H9 (cell line): ENCODE measurements around the gene TPBG. TPM values are rescaled to one million over a fixed set of nuclear protein-coding genes. Genes with fewer than 3 reads are reported as not detected.

Experiments
- DNase-seq: peaks from one replicate; pipeline ENCODE4 v3.0.0-alpha.2; 2017
- H2AFZ ChIP-seq: one replicate; pipeline ENCODE4 v1.6.1; 2013; ENCODE audit warnings: mild to moderate bottlenecking, low read length, control low read depth, moderate library complexity
- H2AK5ac ChIP-seq: 2 replicates; pipeline ENCODE4 v1.6.1; 2013; ENCODE audit warnings: low read length, control low read depth, mixed read lengths; ENCODE audit not compliant: insufficient read length
- H2BK120ac ChIP-seq: one replicate; pipeline ENCODE4 v1.6.1; 2013; ENCODE audit warnings: low read depth, mild to moderate bottlenecking, low read length, control low read depth, inconsistent platforms; ENCODE audit not compliant: poor library complexity, severe bottlenecking
- H2BK12ac ChIP-seq: 2 replicates; pipeline ENCODE4 v1.6.1; 2013; ENCODE audit warnings: low read length, control low read depth, mixed read lengths, low read depth; ENCODE audit not compliant: insufficient read length
- H2BK15ac ChIP-seq: 2 replicates; pipeline ENCODE4 v1.6.1; 2013; ENCODE audit warnings: low read depth, low read length, control low read depth
- H2BK20ac ChIP-seq: one replicate; pipeline ENCODE4 v1.6.1; 2013; ENCODE audit warnings: low read depth, mild to moderate bottlenecking, low read length, control low read depth, inconsistent platforms; ENCODE audit not compliant: poor library complexity, severe bottlenecking
- H2BK5ac ChIP-seq: 2 replicates; pipeline ENCODE4 v1.6.1; 2013; ENCODE audit warnings: low read length, control low read depth, mixed read lengths; ENCODE audit not compliant: insufficient read length
- H3K14ac ChIP-seq: 2 replicates; pipeline ENCODE4 v1.6.1; 2013; ENCODE audit warnings: low read length, control low read depth; ENCODE audit not compliant: insufficient read depth
- H3K18ac ChIP-seq: 2 replicates; pipeline ENCODE4 v1.6.1; 2013; ENCODE audit warnings: low read depth, mild to moderate bottlenecking, mixed read lengths, low read length, control low read depth; ENCODE audit not compliant: insufficient read length
- H3K23ac ChIP-seq: 2 replicates; pipeline ENCODE4 v1.6.1; 2013; ENCODE audit warnings: low read length, control low read depth, mixed read lengths, low read depth; ENCODE audit not compliant: insufficient read length
- H3K23me2 ChIP-seq: 2 replicates; pipeline ENCODE4 v1.6.1; 2013; ENCODE audit warnings: low read depth, mild to moderate bottlenecking, mixed read lengths, low read length, control low read depth; ENCODE audit not compliant: insufficient read length, poor library complexity, severe bottlenecking
- H3K27ac ChIP-seq: 2 replicates; pipeline ENCODE4 v1.5.1; 2013; ENCODE audit warnings: low read length, control low read depth, mixed read lengths, low read depth; ENCODE audit not compliant: insufficient read length
- H3K27me3 ChIP-seq: 2 replicates; pipeline ENCODE4 v1.6.1; 2013; ENCODE audit warnings: low read length, control low read depth, inconsistent platforms; ENCODE audit not compliant: insufficient read depth
- H3K4ac ChIP-seq: 2 replicates; pipeline ENCODE4 v1.6.1; 2013; ENCODE audit warnings: low read depth, mild to moderate bottlenecking, control low read depth, inconsistent platforms, low read length, moderate library complexity
- H3K4me1 ChIP-seq: 2 replicates; pipeline ENCODE4 v1.6.1; 2013; ENCODE audit warnings: low read length, control low read depth, inconsistent platforms; ENCODE audit not compliant: insufficient read depth
- H3K4me2 ChIP-seq: 2 replicates; pipeline ENCODE4 v1.6.1; 2013; ENCODE audit warnings: low read length, control low read depth, mixed read lengths; ENCODE audit not compliant: insufficient read length, insufficient read depth
- H3K56ac ChIP-seq: 2 replicates; pipeline ENCODE4 v1.6.1; 2013; ENCODE audit warnings: low read depth, mild to moderate bottlenecking, mixed read lengths, low read length, control low read depth; ENCODE audit not compliant: insufficient read length
- H3K79me1 ChIP-seq: 2 replicates; pipeline ENCODE4 v1.6.1; 2013; ENCODE audit warnings: low read depth, mild to moderate bottlenecking, moderate library complexity, low read length, control low read depth, inconsistent platforms; ENCODE audit not compliant: insufficient read depth, poor library complexity, severe bottlenecking
- H3K79me2 ChIP-seq: 2 replicates; pipeline ENCODE4 v1.6.1; 2013; ENCODE audit warnings: low read length, control low read depth, inconsistent platforms; ENCODE audit not compliant: insufficient read depth
- H3K9ac ChIP-seq: 2 replicates; pipeline ENCODE4 v1.6.1; 2013; ENCODE audit warnings: low read length, control low read depth, mixed read lengths; ENCODE audit not compliant: insufficient read length; ENCODE audit errors: extremely low read depth
- H3K9me3 ChIP-seq: one replicate; pipeline ENCODE4 v1.6.1; 2013; ENCODE audit warnings: low read depth, low read length, inconsistent platforms; ENCODE audit not compliant: control insufficient read depth
- H3T11ph ChIP-seq: one replicate; pipeline ENCODE4 v1.6.1; 2013; ENCODE audit warnings: mild to moderate bottlenecking, low read length, control low read depth, inconsistent platforms
- H4K20me1 ChIP-seq: one replicate; pipeline ENCODE4 v1.6.1; 2013; ENCODE audit not compliant: control insufficient read depth, insufficient read length, insufficient read depth
- H4K5ac ChIP-seq: 2 replicates; pipeline ENCODE4 v1.6.1; 2013; ENCODE audit warnings: low read depth, mild to moderate bottlenecking, mixed read lengths, low read length, control low read depth; ENCODE audit not compliant: insufficient read length
- H4K8ac ChIP-seq: replicated peaks from 2 replicates; pipeline ENCODE4 v1.6.1; 2013; ENCODE audit warnings: low read length, control low read depth, mixed read lengths, low read depth; ENCODE audit not compliant: insufficient read length
- H4K91ac ChIP-seq: 2 replicates; pipeline ENCODE4 v1.6.1; 2013; ENCODE audit warnings: low read depth, mild to moderate bottlenecking, moderate library complexity, mixed read lengths, low read length, control low read depth; ENCODE audit not compliant: insufficient read length
- H3K27ac Mint-ChIP-seq, 3 experiments: 2 replicates in 2 of 3; 3 replicates in 1 of 3; pipeline ENCODE4 v1.8.0; 2020 to 2021; ENCODE audit warnings: mixed read lengths in 3 of 3, mild to moderate bottlenecking in 1 of 3, moderate library complexity in 1 of 3
- H3K27me3 Mint-ChIP-seq: 2 replicates; pipeline ENCODE4 v1.8.0; 2021; ENCODE audit warnings: low read depth, mild to moderate bottlenecking, moderate library complexity, mixed read lengths
- H3K36me3 Mint-ChIP-seq, 3 experiments: 2 replicates in 2 of 3; 3 replicates in 1 of 3; pipeline ENCODE4 v1.8.0; 2020 to 2021; ENCODE audit warnings: low read depth in 3 of 3, mixed read lengths in 3 of 3; ENCODE audit not compliant: insufficient read depth in 1 of 3
- H3K4me1 Mint-ChIP-seq, 2 experiments: 2 replicates each; pipeline ENCODE4 v1.8.0; 2020; ENCODE audit warnings: mixed read lengths in 2 of 2
- H3K4me3 Mint-ChIP-seq, 2 experiments: 2 replicates in 1 of 2; 3 replicates in 1 of 2; pipeline ENCODE4 v1.8.0; 2020 to 2021; ENCODE audit warnings: mild to moderate bottlenecking in 2 of 2, mixed read lengths in 2 of 2, moderate library complexity in 1 of 2
- H3K9me3 Mint-ChIP-seq, 2 experiments: 2 replicates in 1 of 2; 3 replicates in 1 of 2; pipeline ENCODE4 v1.8.0; 2020; ENCODE audit warnings: mild to moderate bottlenecking in 2 of 2, mixed read lengths in 2 of 2, moderate library complexity in 1 of 2
- WGBS: extraction: QIAGEN DNeasy Blood & Tissue Kit; methylation state at CpG from one replicate; pipeline ENCODE4 v1.1.7; 2013; ENCODE audit warnings: missing lambda C conversion rate, low lambda C conversion rate, mixed read lengths; ENCODE audit not compliant: insufficient read length; ENCODE audit errors: extremely low coverage; 5-methylcytosine and 5-hydroxymethylcytosine counted together
- total RNA-seq: library from RNA; stranded (reverse); gene quantifications from 2 replicates; pipeline ENCODE4 v1.2.1, GENCODE V29; 2021
- TF ChIP-seq, protein P1 (sequence below): fragments of 200-600 bp; sonication (generic); conservative IDR thresholded peaks from 3 replicates; pipeline ENCODE4 v1.8.0; 2021; ENCODE audit warnings: antibody characterized with exemption, mild to moderate bottlenecking

The TPBG gene
- total RNA-seq, 1 experiment from 2014 or later: 19.0 TPM

DNA sequence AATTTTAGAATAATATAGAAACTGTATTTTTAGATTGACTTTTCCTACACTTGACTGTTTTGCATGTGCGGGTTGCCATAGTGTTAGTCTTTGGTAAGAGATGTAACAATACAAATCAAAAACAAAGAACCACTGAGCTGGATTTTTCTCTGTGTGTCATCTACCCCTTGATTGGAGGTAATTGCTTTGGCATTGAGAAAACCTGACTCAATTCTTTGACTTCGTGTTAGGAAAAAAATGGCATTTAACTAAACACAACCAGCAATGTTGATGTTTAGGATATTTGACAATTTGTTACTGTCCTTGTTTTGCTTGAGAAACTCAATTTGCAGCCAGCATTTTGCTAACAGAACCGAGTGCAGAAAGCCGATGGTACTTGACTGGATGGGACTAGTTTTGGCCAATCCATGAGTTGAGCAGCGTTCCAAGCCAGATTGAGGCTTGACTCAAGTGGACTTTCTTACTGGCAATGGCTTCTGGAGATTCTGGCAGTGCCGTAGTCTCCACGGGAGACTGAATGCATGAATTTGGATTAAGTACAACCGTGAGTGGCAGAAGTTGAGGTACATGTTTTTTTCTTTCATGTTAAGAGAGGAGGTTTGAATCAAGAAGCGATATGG lies 17.1 kb downstream of the TPBG start:
- peaks cover 24 to 26% of the 10 kb centered on the region in 2 experiments for H3K4me1 Mint-ChIP-seq
- Histone ChIP-seq H2AFZ (no peak overlapping the region), H2BK5ac (no peak overlapping the region), H3K9ac (no peak overlapping the region), H3K9me3 (no peaks in the 10 kb centered on the region), H3K79me2 (no peaks in the 10 kb centered on the region), H3T11ph (no peak overlapping the region), H3K23me2 (no peaks in the 10 kb centered on the region), H4K91ac (no peak overlapping the region), H2BK120ac (no peak overlapping the region), H4K5ac (no peak overlapping the region), H3K27me3 (no peaks in the 10 kb centered on the region), H4K8ac (no peak overlapping the region), H3K27ac (no peak overlapping the region), H3K18ac (no peak overlapping the region), H3K56ac (no peak overlapping the region), H4K20me1 (no peaks in the 10 kb centered on the region), H2AK5ac (no peak overlapping the region), H2BK15ac (no peak overlapping the region), H3K79me1 (no peaks in the 10 kb centered on the region), H3K23ac (no peak overlapping the region), H3K4me2 (no peak overlapping the region), H2BK20ac (no peak overlapping the region), H3K14ac (no peak overlapping the region), H2BK12ac (no peak overlapping the region), H3K4me1 (peaks cover 2% of the 10 kb centered on the region; the same call in 1 of the 2 replicates), H3K4ac (no peak overlapping the region)
- H3K36me3 Mint-ChIP-seq: peaks cover 15 to 16% (median 16%) of the 10 kb centered on the region in 3 experiments
- DNase-seq: no peak
- WGBS: no CpG with 5 or more reads among the region's 9 CpGs
- TF ChIP-seq, protein P1, sequence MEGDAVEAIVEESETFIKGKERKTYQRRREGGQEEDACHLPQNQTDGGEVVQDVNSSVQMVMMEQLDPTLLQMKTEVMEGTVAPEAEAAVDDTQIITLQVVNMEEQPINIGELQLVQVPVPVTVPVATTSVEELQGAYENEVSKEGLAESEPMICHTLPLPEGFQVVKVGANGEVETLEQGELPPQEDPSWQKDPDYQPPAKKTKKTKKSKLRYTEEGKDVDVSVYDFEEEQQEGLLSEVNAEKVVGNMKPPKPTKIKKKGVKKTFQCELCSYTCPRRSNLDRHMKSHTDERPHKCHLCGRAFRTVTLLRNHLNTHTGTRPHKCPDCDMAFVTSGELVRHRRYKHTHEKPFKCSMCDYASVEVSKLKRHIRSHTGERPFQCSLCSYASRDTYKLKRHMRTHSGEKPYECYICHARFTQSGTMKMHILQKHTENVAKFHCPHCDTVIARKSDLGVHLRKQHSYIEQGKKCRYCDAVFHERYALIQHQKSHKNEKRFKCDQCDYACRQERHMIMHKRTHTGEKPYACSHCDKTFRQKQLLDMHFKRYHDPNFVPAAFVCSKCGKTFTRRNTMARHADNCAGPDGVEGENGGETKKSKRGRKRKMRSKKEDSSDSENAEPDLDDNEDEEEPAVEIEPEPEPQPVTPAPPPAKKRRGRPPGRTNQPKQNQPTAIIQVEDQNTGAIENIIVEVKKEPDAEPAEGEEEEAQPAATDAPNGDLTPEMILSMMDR: no peak
- no peaks in the 10 kb centered on the region for H3K27me3 Mint-ChIP-seq
- H3K9me3 Mint-ChIP-seq: peaks cover 14 to 15% of the 10 kb centered on the region in 2 experiments; a peak in 4 of 5 replicates
- no peak overlapping the region for H3K27ac Mint-ChIP-seq
- H3K4me3 Mint-ChIP-seq: no peak overlapping the region
